Activated CD4-positive, alpha-beta T cell treated with anti-CD3 and anti-CD28 coated beads for 48 hours (primary cell): Measurements from ENCODE around the gene POU6F1.

ENCODE experiments used
- DNase-seq: peaks from one replicate; pipeline ENCODE4 v3.0.0-alpha.2; 2020

The POU6F1 gene

GRCh38 chr12:51150777-51151176, 67.1 kb downstream of the POU6F1 start:
- DNase-seq, result no peak

- DNase-seq, result no peak
Measured at GRCh38 chr12:51147309-51147708, 70.6 kb downstream of the POU6F1 start.

GRCh38 chr12:51139292-51139844, 78.5 kb downstream of the POU6F1 start:
- DNase-seq, result no peak
